ENCODE results near the gene NCAPG. TPM values are rescaled to one million over a fixed set of nuclear protein-coding genes. Genes with fewer than 3 reads are reported as not detected.

Gene NCAPG, protein sequence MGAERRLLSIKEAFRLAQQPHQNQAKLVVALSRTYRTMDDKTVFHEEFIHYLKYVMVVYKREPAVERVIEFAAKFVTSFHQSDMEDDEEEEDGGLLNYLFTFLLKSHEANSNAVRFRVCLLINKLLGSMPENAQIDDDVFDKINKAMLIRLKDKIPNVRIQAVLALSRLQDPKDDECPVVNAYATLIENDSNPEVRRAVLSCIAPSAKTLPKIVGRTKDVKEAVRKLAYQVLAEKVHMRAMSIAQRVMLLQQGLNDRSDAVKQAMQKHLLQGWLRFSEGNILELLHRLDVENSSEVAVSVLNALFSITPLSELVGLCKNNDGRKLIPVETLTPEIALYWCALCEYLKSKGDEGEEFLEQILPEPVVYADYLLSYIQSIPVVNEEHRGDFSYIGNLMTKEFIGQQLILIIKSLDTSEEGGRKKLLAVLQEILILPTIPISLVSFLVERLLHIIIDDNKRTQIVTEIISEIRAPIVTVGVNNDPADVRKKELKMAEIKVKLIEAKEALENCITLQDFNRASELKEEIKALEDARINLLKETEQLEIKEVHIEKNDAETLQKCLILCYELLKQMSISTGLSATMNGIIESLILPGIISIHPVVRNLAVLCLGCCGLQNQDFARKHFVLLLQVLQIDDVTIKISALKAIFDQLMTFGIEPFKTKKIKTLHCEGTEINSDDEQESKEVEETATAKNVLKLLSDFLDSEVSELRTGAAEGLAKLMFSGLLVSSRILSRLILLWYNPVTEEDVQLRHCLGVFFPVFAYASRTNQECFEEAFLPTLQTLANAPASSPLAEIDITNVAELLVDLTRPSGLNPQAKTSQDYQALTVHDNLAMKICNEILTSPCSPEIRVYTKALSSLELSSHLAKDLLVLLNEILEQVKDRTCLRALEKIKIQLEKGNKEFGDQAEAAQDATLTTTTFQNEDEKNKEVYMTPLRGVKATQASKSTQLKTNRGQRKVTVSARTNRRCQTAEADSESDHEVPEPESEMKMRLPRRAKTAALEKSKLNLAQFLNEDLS
- 1 to 10 TPM in 1 of 6 donors, under 1 TPM in 4, not detected in 1; 0.23 to 1.3 (median 0.54) TPM for total RNA-seq
- under 1 TPM; 0.09 to 0.30 TPM for polyA plus RNA-seq

DNA sequence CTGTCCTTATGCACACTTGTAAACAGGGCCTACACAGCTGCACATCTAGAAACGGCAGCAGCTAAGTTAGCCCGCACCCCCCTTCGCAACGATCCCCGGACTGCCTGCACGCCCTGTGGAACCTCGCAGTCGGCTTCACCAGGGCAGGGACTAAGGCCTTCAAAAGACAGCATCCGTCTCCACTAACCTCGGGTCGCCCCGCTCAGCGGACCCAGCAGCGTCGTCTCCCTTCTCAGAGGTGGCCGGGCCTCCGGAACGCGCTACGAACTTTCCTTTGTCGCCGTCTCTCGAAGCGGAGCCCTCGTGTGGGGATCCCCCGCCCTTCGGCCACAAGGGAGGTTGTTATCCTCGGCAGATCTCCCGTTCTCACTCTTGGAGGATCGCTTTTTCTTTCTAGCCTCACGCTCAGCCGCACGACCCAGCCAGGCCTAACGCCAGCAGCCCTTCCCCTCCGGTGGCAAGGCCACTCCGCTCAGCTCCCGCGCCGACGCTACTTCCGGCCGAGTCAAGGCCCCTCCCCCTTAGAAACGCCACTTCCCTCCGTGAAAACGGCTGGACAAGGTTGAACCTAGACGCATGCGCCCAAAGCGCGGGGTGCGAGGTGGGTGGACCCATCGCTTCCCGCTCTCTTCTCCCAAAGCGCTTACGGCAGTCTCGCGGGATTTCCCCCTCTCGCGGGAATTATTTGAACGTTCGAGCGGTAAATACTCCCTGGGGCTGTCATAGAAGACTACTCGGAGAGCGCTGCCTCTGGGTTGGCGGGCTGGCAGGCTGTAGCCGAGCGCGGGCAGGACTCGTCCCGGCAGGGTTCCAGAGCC, at the start of gene NCAPG, which contains the start of gene DCAF16:
Gene NCAPG, plus strand, starts transcription at position 720 of the 818 bp plus-strand sequence. CDS start 99 bp downstream, outside the sequence.
Gene DCAF16, minus strand, starts transcription at position 498 of the 818 bp plus-strand sequence. CDS start 6,616 bp downstream, outside the sequence.
- intact Hi-C loops (cut with DNase I): loop anchor here in 2 of 3 donors (10.0 kb wide), 1 partner anchor 784 kb away; no protein-coding TSS in a partner anchor
- ATAC-seq (peak; percentile 98 to 100 (median 100)), FAIRE-seq (peak; percentile 96), DNase-seq (peak; percentile 99 to 100 (median 99))
- TF ChIP-seq, protein P1, sequence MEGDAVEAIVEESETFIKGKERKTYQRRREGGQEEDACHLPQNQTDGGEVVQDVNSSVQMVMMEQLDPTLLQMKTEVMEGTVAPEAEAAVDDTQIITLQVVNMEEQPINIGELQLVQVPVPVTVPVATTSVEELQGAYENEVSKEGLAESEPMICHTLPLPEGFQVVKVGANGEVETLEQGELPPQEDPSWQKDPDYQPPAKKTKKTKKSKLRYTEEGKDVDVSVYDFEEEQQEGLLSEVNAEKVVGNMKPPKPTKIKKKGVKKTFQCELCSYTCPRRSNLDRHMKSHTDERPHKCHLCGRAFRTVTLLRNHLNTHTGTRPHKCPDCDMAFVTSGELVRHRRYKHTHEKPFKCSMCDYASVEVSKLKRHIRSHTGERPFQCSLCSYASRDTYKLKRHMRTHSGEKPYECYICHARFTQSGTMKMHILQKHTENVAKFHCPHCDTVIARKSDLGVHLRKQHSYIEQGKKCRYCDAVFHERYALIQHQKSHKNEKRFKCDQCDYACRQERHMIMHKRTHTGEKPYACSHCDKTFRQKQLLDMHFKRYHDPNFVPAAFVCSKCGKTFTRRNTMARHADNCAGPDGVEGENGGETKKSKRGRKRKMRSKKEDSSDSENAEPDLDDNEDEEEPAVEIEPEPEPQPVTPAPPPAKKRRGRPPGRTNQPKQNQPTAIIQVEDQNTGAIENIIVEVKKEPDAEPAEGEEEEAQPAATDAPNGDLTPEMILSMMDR (IDR thresholded peaks at IDR 0.05): no peak
- H3K9me3 ChIP-seq: no peaks in the 10 kb centered on the region
- H3K27ac ChIP-seq: peak within 1 kb of the TSS; percentile 89 to 95 (median 94)
- WGBS, 2 donors: 0% methylated on average over 66 to 69 of the region's 69 CpGs
- no peaks in the 10 kb centered on the region for H3K36me3 ChIP-seq
- H3K27me3 ChIP-seq: no peaks in the 10 kb centered on the region
- H3K4me3 ChIP-seq: peak within 1 kb of the TSS; percentile 64 to 81 (median 78)
- peaks cover 17 to 31% (median 26%) of the 10 kb centered on the region in 3 donors for H3K4me1 ChIP-seq

DNA sequence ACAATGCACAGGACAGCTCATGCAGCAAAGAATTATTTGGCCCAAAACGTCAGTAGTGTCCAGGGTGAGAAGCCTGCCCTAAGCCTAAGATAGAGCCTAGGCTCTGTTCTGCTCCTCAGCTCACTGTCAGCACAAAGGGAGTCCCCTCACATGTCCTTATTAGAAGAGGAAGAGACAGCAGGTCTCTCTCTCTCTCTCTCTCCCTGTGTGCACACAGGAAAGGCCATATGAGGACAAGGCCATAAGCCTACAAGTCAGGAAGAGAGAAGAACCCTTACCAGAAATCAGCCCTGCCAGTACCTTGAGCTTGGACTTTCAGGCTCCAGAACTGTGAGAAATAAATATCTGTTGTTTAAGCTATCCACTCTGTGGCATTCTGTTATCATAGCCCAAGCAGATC, 49.7 kb upstream of the NCAPG start:
- intact Hi-C loops (cut with DNase I): no loop called here
- ATAC-seq (no peak), DNase-seq (no peak), FAIRE-seq (no peak)
- TF ChIP-seq, protein P1 (IDR thresholded peaks at IDR 0.05): no peak
- Histone ChIP-seq H3K4me1 (no peaks in the 10 kb centered on the region), H3K9me3 (no peaks in the 10 kb centered on the region), H3K36me3 (no peaks in the 10 kb centered on the region), H3K4me3 (no peak overlapping the region), H3K27me3 (no peaks in the 10 kb centered on the region), H3K27ac (no peak overlapping the region)
- 40 to 50% methylated on average over 1 of the region's 1 CpG for WGBS, 2 donors

DNA sequence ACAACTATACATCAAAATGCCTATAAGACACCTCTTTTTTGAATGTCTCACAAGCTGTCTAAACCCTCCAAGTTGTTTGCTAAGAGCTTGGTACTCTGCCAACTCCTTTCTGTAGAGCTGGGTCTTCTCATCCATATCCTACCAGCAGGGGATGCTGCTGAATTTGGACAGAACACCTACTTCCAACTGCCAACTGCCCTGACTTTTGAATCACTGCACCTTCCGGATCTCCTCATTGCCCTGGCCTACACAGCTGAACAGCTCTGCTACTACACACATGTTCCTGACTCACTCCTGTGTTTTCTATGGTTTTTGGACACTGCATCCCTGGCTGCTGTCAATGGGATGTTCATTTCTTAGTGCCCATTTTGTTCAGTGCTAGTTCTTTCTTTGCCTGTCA, 48.1 kb upstream of the NCAPG start:
- intact Hi-C loops (cut with DNase I): no loop called here
- Histone ChIP-seq H3K36me3 (no peaks in the 10 kb centered on the region), H3K27ac (no peak overlapping the region), H3K4me1 (no peaks in the 10 kb centered on the region), H3K4me3 (no peak overlapping the region), H3K27me3 (no peaks in the 10 kb centered on the region), H3K9me3 (no peaks in the 10 kb centered on the region)
- no peak for FAIRE-seq
- no peak for DNase-seq
- TF ChIP-seq, protein P1 (IDR thresholded peaks at IDR 0.05): no peak
- WGBS, 2 donors: 78 to 86% methylated on average over 1 of the region's 1 CpG
- no peak for ATAC-seq

DNA sequence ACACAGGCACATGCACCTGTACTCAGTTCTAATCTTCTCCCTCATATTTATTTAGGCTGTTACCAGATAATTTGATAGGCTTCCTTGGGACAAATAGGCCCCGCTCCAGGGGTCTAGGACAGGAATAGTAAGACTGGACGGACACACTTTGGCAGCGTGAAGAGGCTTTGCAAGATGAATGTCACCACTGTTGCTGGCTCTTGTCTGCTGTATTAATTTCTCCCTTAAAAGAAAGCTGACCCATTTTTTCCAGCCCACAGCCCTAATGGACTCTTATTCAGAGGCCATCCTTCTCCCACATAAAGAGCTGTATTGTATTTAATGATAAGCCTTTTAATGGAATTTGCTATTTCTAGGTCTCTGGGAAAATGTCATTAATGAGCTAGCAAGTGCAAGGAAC, 47.4 kb upstream of the NCAPG start:
- no peaks in the 10 kb centered on the region for H3K4me1 ChIP-seq
- 58 to 63% methylated on average over 3 of the region's 3 CpGs for WGBS, 2 donors
- H3K9me3 ChIP-seq: no peaks in the 10 kb centered on the region
- FAIRE-seq (no peak), DNase-seq (no peak), ATAC-seq (no peak)
- no peak overlapping the region for H3K27ac ChIP-seq
- H3K36me3 ChIP-seq: no peaks in the 10 kb centered on the region
- H3K27me3 ChIP-seq: no peaks in the 10 kb centered on the region
- intact Hi-C loops (cut with DNase I): no loop called here
- H3K4me3 ChIP-seq: no peak overlapping the region
- TF ChIP-seq, protein P1 (IDR thresholded peaks at IDR 0.05): no peak
